Stimulated activated CD4-positive, alpha-beta T cell treated with anti-CD3 and anti-CD28 coated beads, Interleukin-12 subunit alpha, Interleukin-12 subunit beta, amount 100 ng/mL, for 4 hours (primary cell): Measurements from ENCODE around the gene PLSCR3.

Experiments
- DNase-seq: peaks from one replicate; pipeline ENCODE4 v3.0.0-alpha.2; 2020

PLSCR3 gene

GRCh38 chr17:7394452-7395191, at the start of gene PLSCR3:
Gene PLSCR3 (minus strand): TSS chr17:7394525. CDS start chr17:7394110, 415 bp downstream.
- peak; percentile 85 for DNase-seq

GRCh38 chr17:7443499-7444485, 49.5 kb upstream of the PLSCR3 start:
- no peak for DNase-seq

- DNase-seq = no peak
Observed at GRCh38 chr17:7442142-7442541, 47.8 kb upstream of the PLSCR3 start.

- DNase-seq = no peak
Observed at GRCh38 chr17:7441266-7441665, 46.9 kb upstream of the PLSCR3 start.

- no peak for DNase-seq
Observed at GRCh38 chr17:7440834-7441195, 46.5 kb upstream of the PLSCR3 start.

GRCh38 chr17:7440113-7440833, 45.9 kb upstream of the PLSCR3 start:
- DNase-seq = peak; percentile 24

- no peak for DNase-seq
Observed at GRCh38 chr17:7439462-7440112, 45.3 kb upstream of the PLSCR3 start, which contains the start of gene FGF11. Gene FGF11 (plus strand): TSS chr17:7439512. CDS start chr17:7439621, 109 bp downstream.

GRCh38 chr17:7438656-7439460, 44.5 kb upstream of the PLSCR3 start:
- DNase-seq = no peak

- peak; percentile 69 for DNase-seq
Observed at GRCh38 chr17:7437950-7438614, 43.8 kb upstream of the PLSCR3 start.

- DNase-seq = no peak
Observed at GRCh38 chr17:7437369-7437863, 43.1 kb upstream of the PLSCR3 start.

- peak; percentile 78 for DNase-seq
Observed at GRCh38 chr17:7436556-7437368, 42.4 kb upstream of the PLSCR3 start.

GRCh38 chr17:7435676-7436555, 41.6 kb upstream of the PLSCR3 start:
- peak; percentile 49 for DNase-seq

- DNase-seq = no peak
Observed at GRCh38 chr17:7432296-7432695, 38.0 kb upstream of the PLSCR3 start.

- no peak for DNase-seq
Observed at GRCh38 chr17:7431231-7431630, 36.9 kb upstream of the PLSCR3 start.

GRCh38 chr17:7429722-7430121, 35.4 kb upstream of the PLSCR3 start:
- no peak for DNase-seq

GRCh38 chr17:7428557-7428956, 34.2 kb upstream of the PLSCR3 start, which contains the start of gene SPEM3:
Gene SPEM3 (plus strand): TSS chr17:7428857. CDS start chr17:7428903, 46 bp downstream.
- no peak for DNase-seq

GRCh38 chr17:7427549-7427948, 33.2 kb upstream of the PLSCR3 start:
- no peak for DNase-seq

- no peak for DNase-seq
Observed at GRCh38 chr17:7426896-7427489, 32.7 kb upstream of the PLSCR3 start.
